DND-41 (cell line): ENCODE measurements around the gene ADAM15.

Source experiments
- CTCF ChIP-seq: IDR thresholded peaks from 2 replicates; pipeline ENCODE4 v1.5.1; 2012; ENCODE audit warnings: borderline replicate concordance, low read length, moderate library complexity, mild to moderate bottlenecking; ENCODE audit not compliant: poor library complexity, severe bottlenecking; ENCODE audit errors: extremely low read depth
- EZH2 ChIP-seq: IDR thresholded peaks from 3 replicates; pipeline ENCODE4 v1.6.1; 2012; ENCODE audit warnings: borderline replicate concordance, low read depth, mild to moderate bottlenecking, moderate library complexity, low read length, inconsistent platforms; ENCODE audit not compliant: severe bottlenecking

GRCh38 chr1:155039308-155039669 lies 11.8 kb upstream of the ADAM15 start:
- no peak for TF ChIP-seq CTCF
- no peak for TF ChIP-seq EZH2
